ENCODE measurements around the gene PCSK5.

- TF ChIP-seq POLR2A (IDR thresholded peaks at IDR 0.05), result no peak
- no peak for TF ChIP-seq CTCF (IDR thresholded peaks at IDR 0.05)
Observed at GRCh38 chr9:76114144-76114543, 223.7 kb downstream of the PCSK5 start.
